Activated naive CD8-positive, alpha-beta T cell treated with anti-CD3 and anti-CD28 coated beads, Interleukin-2, amount 50 U/mL, for 16 hours (primary cell): ENCODE measurements around the gene UCK2.

Experiments
- DNase-seq: peaks from one replicate; pipeline ENCODE4 v3.0.0-alpha.2; 2020; ENCODE audit warnings: low read depth, low spot score

UCK2 gene

DNA sequence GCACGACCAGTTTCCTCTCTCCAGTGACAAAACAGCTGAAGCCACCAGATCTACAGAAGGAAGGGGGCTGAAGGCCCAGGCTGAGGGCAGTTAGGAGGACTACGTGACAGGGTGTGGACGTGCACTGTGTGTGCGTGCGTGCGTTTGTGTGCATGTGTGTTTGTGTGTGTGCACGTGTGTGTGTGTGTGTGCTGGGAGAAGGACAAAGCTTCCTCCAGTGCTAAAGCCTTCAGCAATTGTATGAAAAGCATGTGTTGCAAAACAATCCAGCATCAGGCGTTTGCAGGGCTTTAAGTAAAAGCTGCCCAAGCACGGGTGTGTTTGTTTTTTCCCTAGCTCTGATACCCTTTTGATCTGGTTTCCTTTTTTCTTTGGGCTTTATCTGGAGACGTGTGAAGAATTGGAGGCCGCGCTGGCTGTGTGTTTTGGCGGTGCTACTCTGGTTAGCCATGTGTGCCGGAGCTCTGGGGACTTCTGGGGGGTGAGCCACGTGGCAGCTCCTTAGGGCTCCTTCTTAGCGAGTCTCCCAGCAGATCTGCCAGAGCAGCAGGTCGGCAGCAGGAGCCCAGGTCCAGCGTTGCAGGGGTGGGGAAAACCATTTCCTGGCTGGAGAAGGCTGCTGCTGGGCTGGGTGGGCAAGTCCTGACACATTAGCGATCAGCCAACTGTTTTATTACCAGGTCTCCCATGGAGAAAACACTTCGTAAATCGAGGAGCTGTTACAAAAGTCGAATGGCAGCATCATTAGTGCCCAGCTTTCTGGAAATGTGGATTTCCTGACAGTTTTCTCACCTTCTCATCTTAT lies 73.4 kb downstream of the UCK2 start:
- no peak for DNase-seq

- DNase-seq = no peak
These were observed 75.2 kb downstream of the UCK2 start for GRCh38 chr1:165902565-165902964.

- DNase-seq = no peak
These were observed 76.3 kb downstream of the UCK2 start for GRCh38 chr1:165903672-165904071.

GRCh38 chr1:165904948-165905347 lies 77.5 kb downstream of the UCK2 start:
- no peak for DNase-seq

DNA sequence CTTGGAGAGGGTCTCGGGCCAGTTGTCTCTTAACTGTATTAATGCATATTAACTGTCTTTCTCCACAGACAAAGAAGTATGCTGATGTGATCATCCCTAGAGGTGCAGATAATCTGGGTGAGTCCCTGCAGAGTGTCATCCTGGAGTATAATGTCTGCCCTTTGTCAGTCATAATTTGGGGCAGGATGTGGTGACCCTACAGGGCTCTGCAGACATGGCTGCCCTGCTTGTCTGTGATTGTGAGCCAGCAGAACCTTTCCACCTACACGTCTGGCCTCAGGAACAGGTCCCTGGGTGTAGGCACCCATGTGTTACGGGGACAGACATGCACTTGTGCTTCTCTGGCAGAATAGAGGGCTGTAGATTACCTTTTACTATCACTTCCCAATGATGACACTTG lies 78.4 kb downstream of the UCK2 start:
- no peak for DNase-seq

DNA sequence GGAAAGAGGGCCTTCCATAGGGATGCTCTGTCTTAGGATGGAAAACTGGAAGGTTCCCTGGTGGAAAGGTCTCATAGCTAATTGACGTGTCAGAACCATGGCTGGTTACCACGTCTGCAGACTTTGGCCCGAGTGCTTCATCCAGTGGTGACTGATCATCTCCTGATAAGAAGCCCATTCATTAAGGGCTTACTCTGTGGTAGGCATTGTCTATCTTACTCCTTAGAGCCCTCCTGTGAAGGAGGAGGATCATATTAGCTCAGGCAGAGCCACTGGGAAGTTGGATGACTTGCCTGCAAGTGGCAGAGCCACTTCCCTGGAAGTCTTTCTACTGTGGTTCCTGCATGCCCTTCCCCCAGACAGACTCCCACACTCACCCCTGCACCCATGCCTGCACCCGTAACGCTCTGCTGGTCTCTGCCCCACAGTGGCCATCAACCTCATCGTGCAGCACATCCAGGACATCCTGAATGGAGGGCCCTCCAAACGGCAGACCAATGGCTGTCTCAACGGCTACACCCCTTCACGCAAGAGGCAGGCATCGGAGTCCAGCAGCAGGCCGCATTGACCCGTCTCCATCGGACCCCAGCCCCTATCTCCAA lies 79.9 kb downstream of the UCK2 start:
- DNase-seq = no peak

DNA sequence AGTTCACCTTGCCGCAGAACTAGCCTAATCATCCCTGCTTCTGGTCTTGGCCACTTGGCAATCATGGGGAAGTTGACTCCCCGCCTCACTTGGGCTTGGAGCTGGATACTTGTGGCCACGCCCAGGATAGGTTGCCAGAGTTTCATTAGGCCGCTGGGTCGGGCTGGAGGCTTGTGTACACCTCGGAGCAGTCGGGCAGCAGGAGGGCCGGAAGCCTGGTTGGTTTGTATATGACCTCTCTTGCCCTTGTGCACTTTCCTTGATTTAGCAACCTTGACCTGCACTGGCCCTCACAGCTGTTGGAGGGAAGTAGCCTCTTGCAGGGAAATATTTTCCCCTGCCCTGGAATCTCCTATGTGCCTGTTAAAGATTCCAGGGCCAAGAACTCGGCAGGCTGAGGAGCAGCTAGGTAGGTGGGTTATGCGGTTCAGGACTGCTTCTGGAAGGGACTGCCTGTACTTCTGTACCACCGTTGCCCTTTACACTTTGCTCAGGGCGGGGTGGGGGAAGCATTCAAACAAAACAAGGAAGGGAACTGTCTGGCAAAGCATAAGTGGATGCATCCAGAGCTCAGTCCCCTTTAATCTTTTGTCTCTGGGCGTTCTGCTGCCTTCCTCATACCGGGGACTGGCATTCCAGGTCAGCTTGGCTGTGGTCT lies 83.5 kb downstream of the UCK2 start:
- no peak for DNase-seq

- DNase-seq = no peak
These were observed 84.3 kb downstream of the UCK2 start for GRCh38 chr1:165911609-165912281.

DNA sequence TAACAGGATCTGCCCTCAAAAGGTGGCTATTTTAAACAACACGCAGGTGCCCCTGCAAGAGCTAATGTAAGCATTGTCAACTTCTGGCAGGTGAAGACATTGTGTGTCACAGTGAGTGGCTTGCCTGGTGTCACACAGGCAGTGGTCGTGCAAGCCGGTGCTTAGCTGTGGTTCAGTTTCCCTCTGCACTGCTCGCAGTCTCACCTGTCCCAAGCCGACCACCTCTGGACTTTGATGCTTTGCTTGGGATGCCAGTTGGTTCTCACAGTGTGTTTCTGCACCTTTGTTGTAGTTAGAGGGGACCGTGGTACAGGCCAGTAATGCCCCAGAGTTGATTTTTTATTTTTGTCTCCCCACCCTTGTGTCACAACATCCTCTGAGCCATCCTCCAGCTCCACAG lies 85.2 kb downstream of the UCK2 start:
- DNase-seq = no peak

GRCh38 chr1:165914136-165914798 lies 86.9 kb downstream of the UCK2 start:
- peak; percentile 21 for DNase-seq

DNA sequence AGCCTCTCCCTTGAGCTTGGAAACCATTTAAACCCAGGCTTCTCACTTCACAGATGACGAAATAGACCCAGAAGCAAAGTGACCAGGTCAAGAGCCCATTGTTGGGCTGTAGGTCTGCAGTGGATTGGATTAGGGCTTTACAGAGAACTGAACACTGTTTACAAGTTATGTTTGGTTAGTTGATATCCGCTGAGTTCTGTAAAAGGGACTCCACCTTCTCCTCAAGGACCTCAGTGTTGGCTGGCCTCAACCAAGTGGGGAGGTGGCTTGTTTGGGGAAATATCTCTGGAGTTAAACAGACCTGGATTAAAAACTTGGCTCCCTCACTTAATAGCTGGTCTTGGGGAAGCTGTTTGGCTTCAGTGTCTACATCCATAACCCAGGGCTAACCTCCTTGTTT lies 88.1 kb downstream of the UCK2 start:
- DNase-seq = no peak

DNA sequence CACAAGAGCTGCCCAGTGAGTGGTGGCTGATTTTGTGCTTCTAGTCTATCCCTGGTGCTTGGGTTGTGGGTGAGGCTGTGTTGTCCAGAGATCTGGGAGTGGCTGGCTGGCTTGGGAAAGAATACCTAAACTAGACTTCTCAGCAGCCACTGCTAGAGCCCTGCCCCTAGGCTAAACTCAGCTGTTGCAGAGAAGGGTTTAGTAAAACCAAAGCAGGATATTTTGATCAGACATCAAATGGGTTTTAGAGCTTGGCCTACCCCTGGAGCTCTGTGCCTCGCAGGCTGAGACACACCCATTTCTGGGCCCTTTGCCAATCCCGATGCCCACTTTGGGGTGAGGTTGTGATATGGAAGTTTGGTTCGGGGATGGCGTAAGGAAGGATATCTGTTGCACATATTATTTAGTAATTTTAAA lies 88.5 kb downstream of the UCK2 start:
- DNase-seq = no peak

- DNase-seq = no peak
These were observed 89.8 kb downstream of the UCK2 start for GRCh38 chr1:165917166-165917565.

DNA sequence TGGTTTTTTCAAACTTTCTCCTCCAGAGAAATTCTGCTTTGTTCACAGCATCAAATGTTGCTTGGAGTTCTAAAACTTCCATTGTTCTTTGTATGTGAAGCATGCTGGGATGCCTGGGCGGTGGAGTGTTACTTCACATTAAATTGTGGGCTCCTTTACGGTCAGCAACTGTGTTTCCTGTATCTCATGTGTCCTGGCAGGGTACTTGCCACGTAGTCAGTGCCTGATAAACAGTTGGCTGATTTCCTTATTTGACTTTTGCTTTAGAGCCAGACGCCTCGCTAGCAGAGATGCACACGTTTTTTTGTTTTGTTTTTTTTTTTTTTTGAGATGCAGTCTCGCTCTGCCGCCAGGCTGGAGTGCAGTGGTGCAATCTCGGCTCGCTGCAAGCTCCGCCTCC lies 96.7 kb downstream of the UCK2 start:
- no peak for DNase-seq

GRCh38 chr1:165925498-165926079 lies 98.2 kb downstream of the UCK2 start:
- no peak for DNase-seq

GRCh38 chr1:165927169-165927568 lies 99.8 kb downstream of the UCK2 start:
- no peak for DNase-seq

GRCh38 chr1:165928075-165928731 lies 100.8 kb downstream of the UCK2 start:
- no peak for DNase-seq

- no peak for DNase-seq
These were observed 103.5 kb downstream of the UCK2 start for GRCh38 chr1:165930961-165931360.

DNA sequence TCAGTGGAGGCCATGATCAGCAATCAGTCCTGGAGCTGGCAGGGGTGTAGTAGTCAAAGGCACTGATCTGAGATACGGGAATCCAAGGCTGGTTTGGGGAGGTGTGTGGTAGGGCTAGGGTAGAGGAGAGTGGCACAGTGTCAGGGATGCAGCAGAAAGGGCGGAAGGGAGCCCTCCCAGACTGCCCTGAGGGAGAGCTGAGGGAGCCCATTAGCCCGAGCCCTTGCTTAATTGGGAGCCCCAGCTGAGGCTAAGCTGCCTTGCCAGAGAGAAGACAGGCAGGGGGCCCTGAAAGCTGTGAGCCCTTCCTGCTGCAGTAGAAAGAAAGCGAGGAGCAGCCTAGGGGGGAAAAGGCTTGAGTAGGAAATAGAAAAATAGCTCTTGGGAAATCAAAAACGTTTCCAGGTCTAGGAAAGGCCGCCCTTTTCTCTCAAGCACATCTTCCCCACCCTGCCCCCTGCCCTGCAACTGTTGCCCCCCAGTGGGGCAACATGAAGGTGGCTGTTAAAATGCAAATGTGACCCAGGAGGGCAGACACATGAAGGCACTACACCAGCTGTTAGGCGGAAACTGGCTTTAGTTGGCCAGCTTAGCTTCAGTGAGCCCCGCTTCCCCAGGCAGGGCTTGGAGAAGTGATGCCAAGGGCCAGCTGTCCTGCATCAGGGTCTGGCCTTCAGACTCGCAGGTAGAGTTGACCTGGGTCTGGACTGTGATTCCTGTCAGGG lies 106.2 kb downstream of the UCK2 start:
- no peak for DNase-seq

- no peak for DNase-seq
These were observed 109.1 kb downstream of the UCK2 start for GRCh38 chr1:165936542-165936941.
